Tibial artery (tissue), 4 donors: ENCODE data around the gene CDCA4.

Experiments
- DNase-seq, 2 donors: peaks; one replicate each; pipeline ENCODE4 v3.0.0-alpha.2; 2019
- H3K27ac ChIP-seq, 2 donors: fragments of 200-600 bp; sonication (generic) in 1 of 2; 1 replicate in 1 of 2; 2 replicates in 1 of 2; pipeline ENCODE4 v1.5.1; 2018 to 2019; ENCODE audit warnings: mild to moderate bottlenecking in 1 of 2
- H3K27me3 ChIP-seq, 2 donors: fragments of 200-600 bp; sonication (generic) in 1 of 2; one replicate each; pipeline versions ENCODE4 v1.5.1 to v1.6.0; 2016 to 2019
- H3K36me3 ChIP-seq, 3 donors: fragments of 200-600 bp; sonication (generic) in 2 of 3; one replicate each; pipeline ENCODE4 v1.5.1; 2016 to 2019; ENCODE audit warnings: mild to moderate bottlenecking in 2 of 3
- H3K4me1 ChIP-seq, 4 donors: fragments of 200-600 bp; sonication (generic) in 2 of 4; 1 replicate in 3 of 4; 2 replicates in 1 of 4; pipeline ENCODE4 v1.5.1; 2016 to 2019
- H3K4me3 ChIP-seq, 2 donors: fragments of 200-600 bp; sonication (generic) in 1 of 2; 1 replicate in 1 of 2; 2 replicates in 1 of 2; pipeline ENCODE4 v1.5.1; 2018 to 2019; ENCODE audit warnings: mild to moderate bottlenecking in 2 of 2
- H3K9me3 ChIP-seq, 3 donors: fragments of 200-600 bp; sonication (generic) in 1 of 3; one replicate each; pipeline ENCODE4 v1.5.1; 2016 to 2019
- intact Hi-C: fragments of 100-400 bp; cut with DNase I; formaldehyde crosslinking; loops from one replicate; pipeline ENCODE4 v1.15.0; 2023; ENCODE audit warnings: low total_unique reads
- TF ChIP-seq, protein P1 (sequence below), 2 experiments: fragments of 200-600 bp in 1 of 2; fragments of 450-650 bp in 1 of 2; IDR thresholded peaks; one replicate each; pipeline ENCODE4 v1.5.1; 2017 to 2019; ENCODE audit warnings: antibody characterized with exemption in 2 of 2, mild to moderate bottlenecking in 1 of 2, moderate library complexity in 1 of 2

CDCA4 gene

GRCh38 chr14:105005929-105006830 is 14.7 kb downstream of the CDCA4 start:
- DNase-seq = no peak
- H3K27me3 ChIP-seq = no peaks in the 10 kb centered on the region
- no peak overlapping the region for H3K4me3 ChIP-seq
- intact Hi-C loops = no loop called here
- no peak overlapping the region for H3K27ac ChIP-seq
- H3K4me1 ChIP-seq = no peaks in the 10 kb centered on the region
- H3K9me3 ChIP-seq = no peaks in the 10 kb centered on the region
- H3K36me3 ChIP-seq = peaks cover 0 to 54% (median 19%) of the 10 kb centered on the region in 3 donors
- TF ChIP-seq, protein P1, sequence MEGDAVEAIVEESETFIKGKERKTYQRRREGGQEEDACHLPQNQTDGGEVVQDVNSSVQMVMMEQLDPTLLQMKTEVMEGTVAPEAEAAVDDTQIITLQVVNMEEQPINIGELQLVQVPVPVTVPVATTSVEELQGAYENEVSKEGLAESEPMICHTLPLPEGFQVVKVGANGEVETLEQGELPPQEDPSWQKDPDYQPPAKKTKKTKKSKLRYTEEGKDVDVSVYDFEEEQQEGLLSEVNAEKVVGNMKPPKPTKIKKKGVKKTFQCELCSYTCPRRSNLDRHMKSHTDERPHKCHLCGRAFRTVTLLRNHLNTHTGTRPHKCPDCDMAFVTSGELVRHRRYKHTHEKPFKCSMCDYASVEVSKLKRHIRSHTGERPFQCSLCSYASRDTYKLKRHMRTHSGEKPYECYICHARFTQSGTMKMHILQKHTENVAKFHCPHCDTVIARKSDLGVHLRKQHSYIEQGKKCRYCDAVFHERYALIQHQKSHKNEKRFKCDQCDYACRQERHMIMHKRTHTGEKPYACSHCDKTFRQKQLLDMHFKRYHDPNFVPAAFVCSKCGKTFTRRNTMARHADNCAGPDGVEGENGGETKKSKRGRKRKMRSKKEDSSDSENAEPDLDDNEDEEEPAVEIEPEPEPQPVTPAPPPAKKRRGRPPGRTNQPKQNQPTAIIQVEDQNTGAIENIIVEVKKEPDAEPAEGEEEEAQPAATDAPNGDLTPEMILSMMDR (IDR thresholded peaks at IDR 0.05) = no peak

DNA sequence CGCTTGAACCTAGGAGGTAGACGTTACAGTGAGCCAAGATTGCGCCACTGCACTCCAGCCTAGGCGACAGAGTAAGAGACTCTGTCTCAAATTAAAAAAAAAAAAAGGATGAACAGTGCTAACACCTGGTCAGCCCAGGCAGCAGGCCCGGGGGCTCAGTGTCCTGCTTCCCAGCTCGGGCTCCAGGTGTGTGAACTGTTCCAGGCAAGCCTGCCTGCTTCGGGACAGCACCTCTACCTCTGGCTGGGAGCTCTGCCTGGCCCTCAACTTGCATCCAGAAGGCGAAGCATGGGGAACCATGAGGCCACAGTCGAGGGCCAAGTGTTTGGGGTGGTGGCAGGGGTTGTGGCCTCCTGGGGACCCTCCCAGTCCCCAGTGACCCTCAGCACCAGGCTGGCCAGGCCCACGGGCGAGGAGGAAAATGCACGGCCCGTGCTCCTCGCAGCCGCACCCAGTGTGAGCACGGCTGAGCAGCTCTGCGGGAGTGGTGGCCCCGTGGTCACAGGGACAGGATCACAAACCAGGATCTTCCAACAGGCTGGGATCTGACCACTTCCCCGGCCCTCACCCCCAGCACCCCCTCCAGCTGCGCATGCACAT is 15.5 kb downstream of the CDCA4 start:
- Histone ChIP-seq H3K27me3 (no peaks in the 10 kb centered on the region), H3K9me3 (no peaks in the 10 kb centered on the region), H3K27ac (no peak overlapping the region), H3K36me3 (peaks cover 0 to 46% (median 14%) of the 10 kb centered on the region in 3 donors), H3K4me1 (no peaks in the 10 kb centered on the region), H3K4me3 (no peak overlapping the region)
- intact Hi-C loops = no loop called here
- TF ChIP-seq, protein P1 (IDR thresholded peaks at IDR 0.05) = no peak
- DNase-seq = no peak

- intact Hi-C loops = no loop called here
- Histone ChIP-seq H3K27ac (no peak overlapping the region), H3K9me3 (no peaks in the 10 kb centered on the region), H3K4me1 (no peaks in the 10 kb centered on the region), H3K36me3 (peaks cover 4 to 27% (median 5%) of the 10 kb centered on the region in 3 donors), H3K27me3 (no peaks in the 10 kb centered on the region), H3K4me3 (no peak overlapping the region)
- DNase-seq = no peak
- TF ChIP-seq, protein P1 (IDR thresholded peaks at IDR 0.05) = no peak
Observed at GRCh38 chr14:104999361-104999760, 21.5 kb downstream of the CDCA4 start.

DNA sequence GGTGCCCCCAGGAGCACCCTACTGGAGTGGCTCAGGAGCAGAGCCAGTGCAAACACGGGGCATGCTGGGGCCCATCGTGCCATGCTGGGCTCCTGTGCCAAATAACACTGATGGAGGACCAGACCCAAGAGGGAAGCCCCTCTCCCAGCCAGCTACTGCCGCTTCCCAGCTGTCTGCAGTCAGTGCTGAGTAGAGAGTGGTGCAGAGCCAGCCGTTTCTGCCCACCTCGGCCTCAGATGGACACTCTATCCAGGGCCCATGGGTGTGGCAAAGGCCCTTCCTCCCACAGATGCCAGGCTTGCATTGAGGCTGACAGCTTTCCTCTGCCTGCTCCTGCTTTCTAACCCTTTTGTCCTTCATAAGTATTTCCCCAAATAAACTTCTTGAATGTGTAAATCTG is 22.1 kb downstream of the CDCA4 start:
- Histone ChIP-seq H3K36me3 (peaks cover 4 to 32% (median 5%) of the 10 kb centered on the region in 3 donors), H3K27me3 (no peaks in the 10 kb centered on the region), H3K9me3 (no peaks in the 10 kb centered on the region), H3K27ac (no peak overlapping the region), H3K4me1 (no peaks in the 10 kb centered on the region), H3K4me3 (no peak overlapping the region)
- no peak for DNase-seq
- TF ChIP-seq, protein P1 (IDR thresholded peaks at IDR 0.05) = no peak
- intact Hi-C loops = no loop called here

GRCh38 chr14:104996483-104996882 is 24.4 kb downstream of the CDCA4 start:
- intact Hi-C loops = no loop called here
- TF ChIP-seq, protein P1 (IDR thresholded peaks at IDR 0.05) = no peak
- no peaks in the 10 kb centered on the region for H3K9me3 ChIP-seq
- no peak overlapping the region for H3K4me3 ChIP-seq
- H3K4me1 ChIP-seq = no peaks in the 10 kb centered on the region
- H3K36me3 ChIP-seq = peaks cover 4 to 55% (median 28%) of the 10 kb centered on the region in 3 donors
- no peak overlapping the region for H3K27ac ChIP-seq
- no peaks in the 10 kb centered on the region for H3K27me3 ChIP-seq
- no peak for DNase-seq
